DMS 273 treated with DMSO at 0.1 percent for 48 hours (cell line): ENCODE measurements around the gene VILL.

Experiments
- DNase-seq: peaks from one replicate; lab custom pipeline; 2025; lab: John Stamatoyannopoulos, UW

The VILL gene

DNA sequence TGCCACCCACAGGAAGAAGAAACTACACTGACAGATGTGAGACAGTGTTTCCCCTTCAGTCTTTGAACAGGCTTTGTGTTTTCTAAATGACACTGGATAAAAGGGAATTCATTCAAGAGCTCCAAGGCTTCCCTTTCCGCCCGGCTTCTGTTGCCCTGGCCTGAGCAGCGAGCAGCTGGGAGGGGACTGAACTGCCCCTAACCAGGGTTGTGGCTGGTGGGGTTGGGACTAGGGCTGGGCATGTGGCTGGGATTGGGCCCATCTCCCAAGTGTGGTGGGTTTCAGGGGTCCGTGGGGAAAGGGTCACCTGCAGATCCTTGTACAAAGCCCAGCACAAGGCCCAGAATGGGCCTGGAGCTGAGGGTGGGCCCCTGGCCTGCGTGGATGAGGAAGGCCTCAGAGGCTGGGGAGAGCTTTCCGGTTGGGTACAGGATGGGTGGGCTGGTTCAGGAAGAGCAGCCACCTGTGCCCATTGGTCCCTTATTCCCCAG, 10.4 kb downstream of the VILL start:
- DNase-seq, result no peak

DNA sequence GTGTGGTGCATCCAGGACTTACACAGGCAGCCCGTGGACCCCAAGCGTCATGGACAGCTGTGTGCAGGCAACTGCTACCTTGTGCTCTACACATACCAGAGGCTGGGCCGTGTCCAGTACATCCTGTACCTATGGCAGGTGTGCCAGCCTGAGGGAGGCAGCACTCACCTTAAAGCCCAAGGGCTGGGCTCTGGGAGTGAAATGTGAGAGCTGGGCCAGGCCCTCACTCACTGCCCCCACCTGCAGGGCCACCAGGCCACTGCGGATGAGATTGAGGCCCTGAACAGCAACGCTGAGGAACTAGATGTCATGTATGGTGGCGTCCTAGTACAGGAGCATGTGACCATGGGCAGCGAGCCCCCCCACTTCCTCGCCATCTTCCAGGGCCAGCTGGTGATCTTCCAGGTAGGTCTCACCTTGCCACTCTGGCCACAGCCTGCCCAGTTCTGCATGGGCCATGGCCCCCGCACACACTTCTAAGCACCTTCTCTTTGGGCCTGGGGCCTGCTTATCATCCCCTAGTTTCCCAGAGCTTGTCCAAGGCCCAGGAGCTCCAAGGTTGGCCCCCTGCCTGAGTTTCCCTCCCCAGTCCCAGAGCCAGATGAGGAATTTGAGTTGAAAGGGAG, 11.0 kb downstream of the VILL start:
- no peak for DNase-seq

DNA sequence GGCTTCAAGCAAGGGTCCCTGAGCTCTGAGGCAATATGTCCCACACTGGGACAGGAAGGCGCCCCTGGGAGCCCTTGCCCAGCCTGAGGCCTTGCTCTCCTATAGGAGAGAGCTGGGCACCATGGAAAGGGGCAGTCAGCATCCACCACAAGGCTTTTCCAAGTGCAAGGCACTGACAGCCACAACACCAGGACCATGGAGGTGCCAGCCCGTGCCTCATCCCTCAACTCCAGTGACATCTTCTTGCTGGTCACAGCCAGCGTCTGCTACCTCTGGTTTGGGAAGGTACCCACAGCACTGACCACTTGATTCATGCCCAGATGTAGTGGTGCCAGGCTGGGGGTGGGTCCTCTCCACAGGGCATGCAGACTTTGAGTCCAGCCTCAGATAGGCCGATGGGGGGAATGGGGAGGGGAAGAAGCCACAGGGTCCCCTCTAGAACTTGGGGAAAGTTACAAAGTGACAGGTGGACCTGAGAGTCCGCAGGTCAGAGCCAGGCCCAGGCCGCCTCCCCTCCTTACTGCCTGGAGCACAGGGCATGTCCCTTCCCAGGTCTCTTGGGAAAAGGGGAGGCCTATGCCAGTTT, 11.8 kb downstream of the VILL start:
- DNase-seq, result no peak

DNA sequence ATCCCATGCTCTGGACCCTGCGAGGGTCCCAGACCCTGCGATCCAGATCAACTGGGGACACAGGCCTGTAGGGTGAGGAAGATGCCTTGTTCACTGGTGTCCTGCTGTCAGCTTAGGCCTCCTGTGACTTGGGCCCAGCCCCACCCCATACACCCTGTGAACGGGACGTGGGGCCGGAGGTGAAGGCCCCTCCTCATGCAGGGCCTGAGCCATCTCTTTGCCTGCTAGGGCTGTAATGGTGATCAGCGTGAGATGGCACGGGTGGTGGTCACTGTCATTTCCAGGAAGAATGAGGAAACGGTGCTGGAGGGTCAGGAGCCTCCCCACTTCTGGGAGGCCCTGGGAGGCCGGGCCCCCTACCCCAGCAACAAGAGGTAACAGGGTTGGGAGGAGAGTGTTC, 12.4 kb downstream of the VILL start:
- no peak for DNase-seq

DNA sequence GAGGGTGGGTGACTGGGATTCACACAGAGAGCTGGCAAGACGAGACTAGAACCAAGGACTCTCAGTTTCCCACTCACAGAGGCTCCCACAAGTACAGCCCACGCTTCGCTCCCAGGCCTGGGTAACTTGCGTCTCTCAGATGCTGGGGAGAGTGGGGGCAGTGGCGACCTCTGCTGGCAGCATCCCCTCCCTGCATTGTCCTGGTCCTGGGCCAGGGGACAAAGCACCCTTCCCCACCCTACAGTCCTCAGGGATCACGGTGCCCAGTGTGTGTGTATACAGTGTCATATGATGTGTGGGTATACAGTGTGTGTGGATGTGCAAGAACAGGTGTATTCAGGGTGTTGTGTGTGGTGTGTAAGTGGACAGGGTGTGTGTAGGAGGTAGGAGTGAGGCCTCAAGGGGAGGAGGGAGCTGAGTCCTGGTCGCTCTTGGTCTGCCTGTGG, 12.8 kb downstream of the VILL start:
- no peak for DNase-seq

DNA sequence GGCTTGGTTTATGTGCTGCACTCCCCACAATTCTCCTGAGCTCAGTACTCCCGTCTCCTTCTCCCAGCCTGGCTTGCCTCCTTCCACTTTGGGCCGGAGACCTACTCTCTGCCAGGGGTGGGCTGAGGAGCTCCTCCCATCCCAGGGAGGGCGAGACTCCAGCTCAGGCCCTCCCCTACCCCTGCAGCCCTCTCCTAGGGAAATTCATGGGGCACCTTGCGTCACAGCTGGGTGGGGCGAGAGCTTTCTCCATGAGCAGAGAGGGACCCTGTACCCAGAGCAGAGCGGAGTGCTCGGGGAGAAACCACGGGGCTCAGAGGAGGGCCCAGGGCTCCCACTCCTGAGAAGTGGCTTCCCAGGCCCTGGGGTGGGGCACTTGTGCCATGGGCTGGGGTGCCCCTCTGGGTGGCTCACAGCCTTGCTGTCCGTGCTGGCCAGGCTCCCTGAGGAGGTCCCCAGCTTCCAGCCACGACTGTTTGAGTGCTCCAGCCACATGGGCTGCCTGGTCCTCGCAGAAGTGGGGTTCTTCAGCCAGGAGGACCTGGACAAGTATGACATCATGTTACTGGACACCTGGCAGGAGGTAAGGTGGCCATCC, 13.3 kb downstream of the VILL start:
- DNase-seq, result no peak

DNA sequence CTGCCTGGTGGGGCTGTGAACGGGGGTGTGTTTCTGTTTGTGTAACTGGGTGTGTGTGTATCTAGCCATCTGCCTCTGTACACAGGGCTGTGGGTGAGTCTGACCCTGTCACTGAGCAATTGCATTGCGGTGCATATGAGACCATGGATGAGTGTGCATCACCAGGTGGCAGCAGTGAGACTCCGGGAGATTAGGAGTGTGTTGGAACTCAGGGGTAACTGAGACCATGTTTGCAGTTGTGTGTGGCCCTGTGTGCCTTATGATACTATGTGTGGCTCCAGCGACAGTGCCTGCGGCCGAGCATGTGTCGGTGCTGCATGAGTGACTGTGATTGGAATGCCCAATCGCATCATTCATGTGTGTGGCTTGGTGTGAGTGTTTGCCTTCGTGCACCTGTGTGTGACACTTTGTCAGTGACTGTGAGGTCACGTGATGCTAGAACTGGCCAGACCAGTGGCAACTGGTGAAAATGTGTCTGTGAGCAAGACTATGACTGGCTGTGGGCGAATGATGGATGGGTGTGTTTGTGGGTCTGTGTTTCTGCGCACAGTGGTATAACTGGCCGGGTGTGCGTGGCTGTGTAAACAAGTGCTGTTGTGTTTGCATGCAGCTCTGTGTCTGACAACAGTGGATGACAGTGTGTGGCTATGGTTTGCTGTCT, 14.0 kb downstream of the VILL start:
- peak; percentile 7 for DNase-seq

DNA sequence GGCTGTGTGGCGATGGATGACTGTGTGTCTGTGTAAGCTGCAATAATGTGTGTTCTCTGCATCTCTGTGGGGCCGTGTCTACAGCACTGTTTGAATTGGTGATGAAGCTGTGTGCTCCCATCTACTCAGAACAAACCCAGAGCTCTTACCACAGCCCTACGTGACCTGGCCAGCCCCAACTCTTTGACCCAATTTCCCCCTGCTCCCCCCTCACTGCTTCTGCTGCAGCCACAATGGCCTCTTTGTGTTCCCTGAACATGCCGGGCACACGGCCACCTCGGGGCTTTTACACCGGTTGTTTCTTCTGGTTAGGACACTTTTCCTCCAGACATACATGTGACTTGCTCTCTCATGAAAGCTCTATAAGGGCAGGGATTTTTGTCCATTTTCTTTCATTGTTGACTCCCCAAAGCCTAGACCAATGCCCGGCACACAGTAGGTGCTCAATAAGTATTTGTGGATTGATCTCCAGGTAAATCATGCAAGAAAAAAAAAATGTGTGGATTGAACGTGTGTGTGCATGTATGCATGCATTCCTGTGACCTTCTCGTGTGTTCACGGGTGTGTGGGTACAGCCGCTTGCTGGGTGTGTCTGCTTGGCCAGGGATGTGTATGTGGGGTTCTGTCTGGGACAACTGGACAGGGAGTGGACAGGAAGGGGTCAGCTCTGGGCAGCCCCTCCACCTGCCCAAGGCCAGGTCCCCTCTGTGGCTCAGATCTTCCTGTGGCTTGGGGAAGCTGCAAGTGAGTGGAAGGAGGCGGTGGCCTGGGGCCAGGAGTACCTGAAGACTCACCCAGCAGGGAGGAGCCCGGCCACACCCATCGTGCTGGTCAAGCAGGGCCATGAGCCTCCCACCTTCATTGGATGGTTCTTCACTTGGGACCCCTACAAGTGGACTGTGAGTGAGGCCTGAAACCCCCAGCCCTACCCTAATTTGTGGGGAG, 14.8 kb downstream of the VILL start:
- no peak for DNase-seq

DNA sequence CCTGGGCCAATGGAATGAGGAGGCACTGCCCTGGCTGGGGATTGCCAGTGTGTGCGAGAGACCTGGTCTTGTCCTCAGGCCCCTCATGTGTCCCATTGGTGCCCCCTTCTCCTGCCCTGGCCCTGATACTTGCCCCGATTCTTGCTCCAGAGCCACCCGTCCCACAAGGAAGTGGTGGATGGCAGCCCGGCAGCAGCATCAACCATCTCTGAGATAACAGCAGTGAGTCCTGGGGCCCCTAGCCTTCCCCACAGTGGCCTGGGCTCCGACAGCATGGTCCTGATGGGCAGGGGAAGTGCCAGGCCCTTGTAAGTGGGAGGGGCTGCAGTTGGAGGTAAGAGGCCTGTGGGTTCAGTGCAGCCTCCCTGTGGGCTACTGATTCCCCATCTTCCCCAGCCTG, 15.4 kb downstream of the VILL start:
- DNase-seq, result no peak

DNA sequence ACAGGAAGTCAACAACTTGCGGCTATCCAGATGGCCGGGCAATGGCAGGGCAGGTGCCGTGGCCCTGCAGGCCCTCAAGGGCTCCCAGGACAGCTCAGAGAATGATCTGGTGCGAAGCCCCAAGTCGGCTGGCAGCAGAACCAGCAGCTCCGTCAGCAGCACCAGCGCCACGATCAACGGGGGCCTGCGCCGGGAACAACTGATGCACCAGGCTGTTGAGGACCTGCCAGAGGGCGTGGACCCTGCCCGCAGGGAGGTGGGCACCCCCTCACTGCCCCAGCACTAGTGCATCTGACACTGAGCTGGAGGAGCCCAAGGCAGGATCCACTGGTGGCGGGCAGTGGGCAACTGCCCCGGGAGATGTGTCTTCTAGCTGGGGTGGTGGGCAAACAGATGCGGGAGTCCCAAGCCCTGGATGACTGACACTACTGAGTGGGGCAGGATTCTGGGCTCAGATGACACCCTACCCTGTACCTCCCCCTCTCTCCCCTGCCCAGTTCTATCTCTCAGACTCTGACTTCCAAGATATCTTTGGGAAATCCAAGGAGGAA, 15.9 kb downstream of the VILL start:
- DNase-seq, result no peak

DNA sequence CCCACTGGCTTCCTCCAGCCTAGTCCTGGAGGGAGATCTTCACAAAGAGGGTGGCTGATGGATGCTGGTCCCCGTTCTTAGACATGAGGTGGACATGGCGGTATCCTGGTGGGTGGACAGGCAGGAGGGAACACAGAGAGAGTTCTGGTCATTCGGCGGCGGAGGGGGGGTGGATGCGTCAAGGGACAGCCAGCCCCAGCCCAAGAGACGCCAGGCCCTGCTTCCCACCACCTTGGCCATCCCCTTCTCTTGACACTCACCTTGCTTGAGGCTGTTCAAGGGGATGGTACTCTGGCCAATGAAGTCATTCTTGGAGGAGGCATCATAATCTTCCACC, 17.1 kb downstream of the VILL start:
- no peak for DNase-seq

DNA sequence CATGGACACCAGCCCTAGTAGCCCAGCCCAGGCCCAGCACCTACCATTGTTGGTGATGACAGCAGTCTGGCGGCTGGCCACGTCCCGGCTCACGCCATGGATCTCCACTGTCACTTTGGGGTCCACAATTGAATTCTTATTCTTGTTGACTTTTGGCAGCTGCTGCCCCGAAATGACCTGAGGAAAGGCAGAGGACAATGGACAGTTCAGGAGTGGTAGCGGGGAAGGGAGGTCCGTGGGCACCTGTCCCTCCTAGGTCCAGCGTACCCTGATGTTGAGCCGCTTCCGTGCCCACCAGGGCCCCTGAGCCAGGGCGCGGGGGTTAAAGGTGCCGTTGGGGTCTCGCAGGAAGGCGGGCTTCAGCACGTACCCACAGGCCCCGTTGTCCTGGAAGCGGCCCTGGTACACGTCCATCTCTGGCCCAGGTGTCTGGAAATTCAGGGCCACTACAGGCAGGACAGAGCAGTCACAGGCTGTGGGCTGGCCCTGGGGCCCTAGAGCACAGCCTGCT, 17.7 kb downstream of the VILL start:
- no peak for DNase-seq

DNA sequence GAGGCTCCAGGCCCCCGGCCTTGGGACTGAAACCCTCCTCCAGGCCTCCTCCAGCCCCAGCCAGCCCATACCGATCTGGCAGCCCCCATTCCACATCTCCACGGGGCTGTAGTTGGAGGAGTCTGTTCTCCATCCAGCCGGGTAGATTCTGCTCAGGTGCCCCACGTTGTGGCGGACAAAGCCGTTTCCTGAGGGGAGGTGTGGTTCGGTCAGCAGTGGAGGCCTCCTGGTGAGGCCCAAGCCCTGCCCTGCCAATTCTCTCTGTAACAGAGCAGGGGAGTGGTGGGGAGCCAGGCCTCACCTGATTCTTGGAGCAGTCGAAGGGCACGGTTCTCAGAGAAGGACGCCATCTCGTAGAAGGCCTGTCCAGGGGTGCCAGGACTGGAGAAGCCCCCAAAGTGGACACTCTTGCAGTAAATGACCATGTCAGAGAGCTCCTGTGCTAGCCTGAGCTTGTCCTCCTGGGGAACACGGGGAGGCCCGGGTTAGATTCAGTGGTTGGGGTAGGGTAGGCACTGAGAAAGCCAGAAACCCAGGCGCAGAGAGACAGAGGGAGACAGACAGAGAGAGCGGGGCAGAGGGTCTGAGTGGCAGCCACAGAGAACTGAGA, 18.5 kb downstream of the VILL start:
- no peak for DNase-seq

DNA sequence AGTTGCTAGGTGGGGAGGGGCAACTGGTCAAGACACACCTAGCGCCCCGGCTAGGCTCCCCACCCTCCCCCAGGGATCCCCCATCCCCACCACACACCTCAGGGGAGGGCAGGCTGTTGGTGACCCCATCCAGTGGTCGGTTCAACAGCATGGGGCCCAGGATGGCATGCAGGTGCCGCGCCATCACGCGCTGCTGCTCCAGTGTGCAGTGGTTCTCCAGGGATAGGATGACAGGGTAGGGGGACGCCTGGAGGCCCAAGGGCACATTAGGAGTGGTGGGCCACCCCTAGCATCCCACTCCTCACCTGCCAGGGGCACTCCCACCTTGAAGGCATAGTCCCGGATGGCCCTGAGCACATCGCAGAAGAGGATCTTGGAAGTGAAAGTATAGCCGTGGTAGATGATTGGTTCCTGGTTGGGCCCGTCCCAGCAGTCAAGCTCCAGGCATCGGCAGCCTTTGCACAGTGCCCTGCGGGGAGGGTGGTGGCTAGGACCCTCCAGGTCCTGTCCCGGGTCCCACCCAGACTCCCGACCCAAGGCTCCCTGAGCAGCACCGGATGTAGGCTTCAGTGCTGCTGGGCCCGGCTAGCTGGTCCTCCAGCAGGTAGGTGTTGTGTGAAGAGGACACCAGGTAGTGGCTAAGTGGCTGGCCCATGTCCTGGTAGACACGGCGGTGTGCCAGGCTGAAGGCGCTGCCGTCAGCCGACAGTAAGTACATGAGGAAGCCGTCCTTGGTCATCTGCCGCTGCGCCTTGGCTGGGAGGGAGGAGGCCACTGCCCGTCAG, 19.4 kb downstream of the VILL start:
- DNase-seq, result no peak

DNA sequence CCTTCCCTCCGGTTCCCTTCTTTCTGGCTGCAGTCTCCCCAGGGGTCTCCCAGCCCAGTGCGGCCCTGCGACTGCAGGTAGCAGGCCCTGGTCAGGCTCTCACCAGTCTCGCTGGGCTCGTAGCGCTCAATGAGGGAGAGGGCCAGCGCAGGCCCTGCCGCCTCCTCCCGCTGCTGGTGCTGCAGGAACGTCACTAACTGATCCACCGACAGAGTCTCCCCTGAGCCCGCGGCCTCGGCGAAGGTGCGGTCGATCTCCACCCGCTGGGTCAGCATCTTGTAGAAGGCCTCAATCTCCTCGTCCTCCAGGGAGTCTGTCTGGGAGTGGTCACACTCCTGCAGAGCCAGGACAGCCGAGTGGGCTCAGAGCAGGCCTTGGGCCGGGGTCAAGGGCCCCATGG, 20.5 kb downstream of the VILL start:
- DNase-seq, result no peak

DNA sequence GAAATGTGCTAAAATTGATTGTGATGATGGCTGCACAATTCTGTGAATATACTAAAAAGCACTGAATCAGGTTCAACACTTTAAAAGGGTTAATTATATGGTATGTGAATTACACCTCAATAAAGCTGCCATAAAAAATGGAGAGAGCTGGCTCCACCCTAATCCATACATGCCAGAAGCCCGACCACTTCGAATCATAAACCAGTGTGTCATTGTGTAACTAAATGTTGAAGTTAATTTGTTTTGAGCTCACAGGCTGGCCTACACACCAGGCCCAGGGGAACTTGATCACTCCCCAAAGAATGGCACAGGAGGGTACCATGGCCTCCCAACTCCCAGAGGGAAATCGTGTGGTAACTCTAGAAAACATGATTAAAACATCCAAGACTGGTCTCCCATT, 24.9 kb downstream of the VILL start:
- DNase-seq, result no peak

DNA sequence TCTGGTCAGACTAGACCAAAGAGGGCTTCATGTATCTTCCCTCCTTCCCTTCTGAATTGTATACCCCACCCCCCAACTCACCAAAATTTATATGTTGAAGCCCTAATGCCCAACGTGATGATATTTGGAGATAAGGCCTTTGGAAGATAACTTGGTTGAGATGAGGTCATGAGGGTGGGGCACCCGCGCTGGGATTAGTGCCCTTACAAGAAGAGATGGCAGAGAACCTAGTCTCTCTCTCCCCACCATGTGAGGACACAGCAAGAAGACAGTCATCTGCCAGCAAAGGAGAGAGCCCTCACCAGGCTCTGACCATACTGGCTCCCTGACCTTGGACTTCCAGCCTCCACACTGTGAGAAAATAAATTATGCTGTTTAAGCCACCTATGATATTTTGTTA, 25.4 kb downstream of the VILL start:
- no peak for DNase-seq

DNA sequence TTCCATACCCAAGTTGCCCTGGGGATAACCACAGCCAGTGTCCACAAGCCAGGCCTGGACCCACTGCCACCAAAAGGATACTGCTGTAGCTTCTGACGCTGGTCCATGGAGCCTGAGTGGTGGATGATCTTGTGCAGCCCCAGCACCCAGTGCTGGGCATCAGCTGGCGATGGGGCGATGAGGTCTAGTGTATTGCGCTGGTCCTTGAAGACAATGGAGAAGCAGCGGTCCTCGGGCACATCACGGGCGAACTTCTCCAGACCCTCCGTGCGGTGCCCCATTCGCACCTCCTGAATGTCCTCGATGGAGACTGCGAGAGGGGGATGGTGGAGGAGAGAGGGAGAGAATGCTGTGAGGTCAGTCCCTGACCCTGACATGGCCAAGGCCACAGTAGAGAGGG, 25.8 kb downstream of the VILL start:
- no peak for DNase-seq

DNA sequence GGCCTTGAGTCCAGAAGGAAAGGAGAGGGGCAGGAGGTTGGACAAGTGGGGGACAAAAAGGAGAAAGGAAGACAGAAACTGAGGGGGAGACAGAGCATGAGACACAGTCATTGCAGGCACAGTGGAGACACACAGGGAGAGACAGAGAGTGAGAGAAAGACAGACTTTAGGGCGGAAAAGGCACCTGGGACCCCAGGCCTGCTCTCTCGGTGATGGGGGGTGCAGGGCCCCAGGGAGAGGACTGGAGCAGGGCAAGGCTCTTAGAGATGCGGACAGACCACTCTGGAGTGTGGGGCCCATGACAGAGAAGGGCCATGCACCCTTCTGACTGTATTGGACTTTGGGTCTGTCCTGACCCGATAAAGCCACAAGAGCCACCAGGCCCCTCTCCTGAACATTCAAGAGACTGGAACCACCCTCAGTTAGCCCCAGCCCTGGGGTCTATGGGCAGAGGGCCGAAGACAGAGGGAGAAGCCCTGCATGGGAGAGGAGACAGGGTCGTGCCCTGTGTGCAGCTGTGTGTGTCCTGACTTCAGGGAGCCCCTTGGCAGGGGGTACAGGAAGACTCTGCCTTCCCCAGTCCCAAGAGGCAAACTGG, 26.4 kb downstream of the VILL start:
- DNase-seq, result no peak
